ENCODE results near the gene TXN. TPM values are rescaled to one million over a fixed set of nuclear protein-coding genes. Genes with fewer than 3 reads are reported as not detected.

The TXN gene
- total RNA-seq, 4 donors from 2014 or later: 136 to 226 (median 178) TPM

DNA sequence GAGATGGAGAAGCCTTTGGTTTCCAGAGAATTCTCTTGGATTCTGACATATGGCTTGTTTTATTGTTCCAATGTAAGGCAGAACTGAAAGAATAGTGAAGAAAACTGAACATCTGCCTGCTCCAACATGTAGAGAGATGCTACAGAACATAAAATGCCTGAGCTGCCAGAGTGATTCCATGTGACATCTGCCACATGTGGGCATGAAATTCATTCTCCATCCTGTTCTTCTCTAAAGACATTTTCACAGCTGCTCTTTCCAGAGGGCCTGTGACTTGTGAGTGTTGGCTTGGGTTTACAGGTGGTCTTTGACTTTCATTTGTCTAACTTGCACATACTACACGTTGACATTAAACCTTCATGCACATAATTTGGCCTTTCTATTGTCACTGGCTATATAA is 33.7 kb upstream of the TXN start:
- H3K27ac ChIP-seq: no peak overlapping the region
- no peaks in the 10 kb centered on the region for H3K36me3 ChIP-seq
- DNase-seq: no peak
- no peak for TF ChIP-seq POLR2A (IDR thresholded peaks at IDR 0.05)
- TF ChIP-seq, protein P1, sequence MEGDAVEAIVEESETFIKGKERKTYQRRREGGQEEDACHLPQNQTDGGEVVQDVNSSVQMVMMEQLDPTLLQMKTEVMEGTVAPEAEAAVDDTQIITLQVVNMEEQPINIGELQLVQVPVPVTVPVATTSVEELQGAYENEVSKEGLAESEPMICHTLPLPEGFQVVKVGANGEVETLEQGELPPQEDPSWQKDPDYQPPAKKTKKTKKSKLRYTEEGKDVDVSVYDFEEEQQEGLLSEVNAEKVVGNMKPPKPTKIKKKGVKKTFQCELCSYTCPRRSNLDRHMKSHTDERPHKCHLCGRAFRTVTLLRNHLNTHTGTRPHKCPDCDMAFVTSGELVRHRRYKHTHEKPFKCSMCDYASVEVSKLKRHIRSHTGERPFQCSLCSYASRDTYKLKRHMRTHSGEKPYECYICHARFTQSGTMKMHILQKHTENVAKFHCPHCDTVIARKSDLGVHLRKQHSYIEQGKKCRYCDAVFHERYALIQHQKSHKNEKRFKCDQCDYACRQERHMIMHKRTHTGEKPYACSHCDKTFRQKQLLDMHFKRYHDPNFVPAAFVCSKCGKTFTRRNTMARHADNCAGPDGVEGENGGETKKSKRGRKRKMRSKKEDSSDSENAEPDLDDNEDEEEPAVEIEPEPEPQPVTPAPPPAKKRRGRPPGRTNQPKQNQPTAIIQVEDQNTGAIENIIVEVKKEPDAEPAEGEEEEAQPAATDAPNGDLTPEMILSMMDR (IDR thresholded peaks at IDR 0.05): no peak
- H3K4me1 ChIP-seq: no peaks in the 10 kb centered on the region
- no peaks in the 10 kb centered on the region for H3K27me3 ChIP-seq
- H3K9me3 ChIP-seq: no peaks in the 10 kb centered on the region
- H3K4me3 ChIP-seq: no peak overlapping the region

DNA sequence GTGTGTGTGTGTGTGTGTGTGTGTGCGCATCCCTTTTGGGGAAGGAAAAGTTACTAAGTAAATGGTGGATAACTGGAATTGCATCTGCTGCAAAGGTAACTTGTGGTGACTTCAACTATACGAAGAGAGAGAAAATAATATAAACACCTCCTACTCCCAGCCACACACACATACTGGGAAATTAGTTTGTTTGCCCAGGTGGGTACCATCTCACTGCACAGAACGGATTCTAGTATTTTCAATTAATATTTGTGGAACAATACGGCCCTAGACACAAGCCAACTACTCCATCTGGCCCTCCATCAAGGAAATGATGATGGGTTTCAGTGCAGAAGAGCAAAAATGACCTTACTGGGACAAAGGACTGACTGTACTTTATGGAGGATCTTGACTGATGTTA is 32.2 kb upstream of the TXN start:
- H3K27ac ChIP-seq: no peak overlapping the region
- H3K4me3 ChIP-seq: no peak overlapping the region
- no peak for TF ChIP-seq POLR2A (IDR thresholded peaks at IDR 0.05)
- TF ChIP-seq, protein P1 (IDR thresholded peaks at IDR 0.05): no peak
- no peaks in the 10 kb centered on the region for H3K9me3 ChIP-seq
- H3K36me3 ChIP-seq: no peaks in the 10 kb centered on the region
- H3K27me3 ChIP-seq: no peaks in the 10 kb centered on the region
- no peak for DNase-seq
- peaks cover 0 to under 1% (median 0%) of the 10 kb centered on the region in 4 donors for H3K4me1 ChIP-seq

DNA sequence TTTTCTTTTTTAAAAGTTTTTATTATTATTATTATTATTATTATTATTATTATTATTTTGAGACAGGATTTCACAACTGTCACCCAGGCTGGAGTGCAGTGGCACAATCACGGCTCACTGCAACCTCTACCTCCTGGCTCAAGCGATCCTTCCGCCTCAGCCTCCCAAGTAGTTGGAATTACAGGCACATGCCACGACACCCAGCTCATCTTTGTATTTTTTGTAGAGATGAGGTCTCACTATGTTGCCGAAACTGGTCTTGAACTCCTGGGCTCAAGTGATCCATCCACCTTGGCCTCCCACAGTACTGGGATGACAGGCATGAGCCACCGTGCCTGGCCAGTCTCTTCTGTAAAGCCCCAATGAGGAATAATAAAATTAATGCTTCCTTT is 31.0 kb upstream of the TXN start:
- H3K27me3 ChIP-seq: no peaks in the 10 kb centered on the region
- no peak for TF ChIP-seq POLR2A (IDR thresholded peaks at IDR 0.05)
- TF ChIP-seq, protein P1 (IDR thresholded peaks at IDR 0.05): no peak
- H3K4me3 ChIP-seq: no peak overlapping the region
- H3K36me3 ChIP-seq: no peaks in the 10 kb centered on the region
- H3K9me3 ChIP-seq: no peaks in the 10 kb centered on the region
- H3K4me1 ChIP-seq: peaks cover 0 to 9% (median 0%) of the 10 kb centered on the region in 4 donors
- no peak overlapping the region for H3K27ac ChIP-seq
- no peak for DNase-seq

DNA sequence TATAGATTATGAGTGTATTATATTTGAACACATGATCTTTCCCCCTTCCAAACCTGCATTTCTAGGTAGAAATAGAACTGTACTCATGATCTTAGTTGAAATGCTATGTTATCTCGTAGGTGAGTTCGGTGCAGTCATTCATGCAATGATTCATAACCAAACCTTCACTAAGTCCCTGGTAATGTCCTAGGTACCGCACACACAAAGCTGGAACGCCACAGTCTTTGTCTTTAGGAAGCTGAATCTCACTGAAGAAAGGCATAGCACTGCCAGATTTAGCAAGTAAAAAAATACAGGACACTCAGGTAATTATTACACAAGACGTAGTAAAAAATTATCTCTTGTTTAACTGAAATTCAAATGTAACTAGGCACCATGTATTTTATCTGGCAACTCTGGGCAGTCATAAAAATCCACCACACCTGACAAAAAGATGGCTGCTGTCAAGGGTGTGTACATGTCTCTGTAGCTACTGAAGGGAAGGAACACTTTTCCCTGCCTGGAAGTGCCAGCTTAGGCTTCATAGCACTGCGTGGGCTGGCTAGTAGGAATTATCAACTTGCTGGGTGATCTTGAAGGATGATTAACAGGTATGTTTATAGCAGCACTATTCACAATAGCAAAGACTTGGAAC is 28.0 kb upstream of the TXN start:
- Histone ChIP-seq H3K36me3 (no peaks in the 10 kb centered on the region), H3K4me1 (peaks cover 0 to 9% (median 0%) of the 10 kb centered on the region in 4 donors), H3K27ac (peak overlapping the region in 2 of 4 donors; percentile 59 to 69), H3K27me3 (no peaks in the 10 kb centered on the region), H3K4me3 (peak overlapping the region in 1 of 4 donors; percentile 9), H3K9me3 (no peaks in the 10 kb centered on the region)
- DNase-seq: peak in 1 of 3 donors; percentile 50
- TF ChIP-seq POLR2A (IDR thresholded peaks at IDR 0.05): no peak
- TF ChIP-seq, protein P1 (IDR thresholded peaks at IDR 0.05): no peak

DNA sequence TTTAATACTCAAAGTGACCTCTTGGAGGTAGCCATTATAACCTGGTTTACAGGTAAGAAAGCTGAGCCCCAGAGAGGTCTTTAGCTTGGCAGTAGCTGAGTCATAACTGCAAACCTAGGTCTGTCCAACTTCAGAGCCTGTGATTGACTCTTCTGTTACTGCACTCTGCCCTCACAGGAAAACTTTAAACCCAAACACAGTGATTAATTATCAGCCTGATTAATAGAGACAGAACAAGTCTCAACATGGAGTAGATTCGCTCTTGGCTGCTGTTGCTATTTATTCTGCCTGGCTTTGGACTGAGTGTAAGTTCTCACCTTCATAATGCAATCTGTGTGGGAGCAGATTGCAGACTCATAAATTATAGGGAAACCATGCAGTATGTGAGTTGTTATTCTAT is 27.4 kb upstream of the TXN start:
- H3K36me3 ChIP-seq: no peaks in the 10 kb centered on the region
- H3K27ac ChIP-seq: peak overlapping the region in 2 of 4 donors; percentile 59 to 69
- H3K4me3 ChIP-seq: peak overlapping the region in 1 of 4 donors; percentile 9
- TF ChIP-seq POLR2A (IDR thresholded peaks at IDR 0.05): no peak
- TF ChIP-seq, protein P1 (IDR thresholded peaks at IDR 0.05): no peak
- H3K9me3 ChIP-seq: no peaks in the 10 kb centered on the region
- DNase-seq: no peak
- H3K27me3 ChIP-seq: no peaks in the 10 kb centered on the region
- peaks cover 0 to 9% (median 0%) of the 10 kb centered on the region in 4 donors for H3K4me1 ChIP-seq
